GM18868 (cell line): ENCODE results near the gene ATP11A.
A peak's percentile ranks its signal among the peaks of the same experiment; 100 is the strongest.

Source experiments
- ATAC-seq: cut with Tn5 transposase; IDR thresholded peaks from one replicate; pipeline ENCODE4 v1.9.1; 2021; ENCODE audit warnings: mild to moderate bottlenecking, moderate library complexity; ENCODE audit not compliant: unreplicated experiment

ATP11A gene

GRCh38 chr13:112790735-112791641 lies 101.2 kb downstream of the ATP11A start:
- no peak for ATAC-seq

- ATAC-seq: no peak
Measured at GRCh38 chr13:112791663-112792440, 102.0 kb downstream of the ATP11A start.

DNA sequence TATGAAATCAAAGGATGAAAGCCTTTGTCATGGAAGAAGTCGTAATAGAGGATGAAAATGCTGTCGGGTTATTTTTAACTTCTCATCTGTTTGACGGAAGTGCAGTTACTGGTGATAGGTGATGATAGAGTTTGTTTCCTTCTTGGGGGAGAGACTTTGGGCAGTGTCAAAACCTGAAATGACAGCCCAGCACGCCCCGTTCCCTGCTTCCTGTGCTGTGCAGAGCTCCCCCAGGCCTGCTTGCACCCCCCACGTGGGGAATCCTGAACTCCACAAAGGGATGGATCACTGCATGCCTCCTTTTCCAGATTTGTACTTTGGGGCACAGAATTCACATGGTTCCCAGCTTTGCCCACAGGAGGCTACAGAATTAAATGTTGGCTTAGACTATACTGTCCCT lies 102.7 kb downstream of the ATP11A start:
- ATAC-seq: no peak

GRCh38 chr13:112793545-112794445 lies 104.0 kb downstream of the ATP11A start:
- ATAC-seq: no peak

DNA sequence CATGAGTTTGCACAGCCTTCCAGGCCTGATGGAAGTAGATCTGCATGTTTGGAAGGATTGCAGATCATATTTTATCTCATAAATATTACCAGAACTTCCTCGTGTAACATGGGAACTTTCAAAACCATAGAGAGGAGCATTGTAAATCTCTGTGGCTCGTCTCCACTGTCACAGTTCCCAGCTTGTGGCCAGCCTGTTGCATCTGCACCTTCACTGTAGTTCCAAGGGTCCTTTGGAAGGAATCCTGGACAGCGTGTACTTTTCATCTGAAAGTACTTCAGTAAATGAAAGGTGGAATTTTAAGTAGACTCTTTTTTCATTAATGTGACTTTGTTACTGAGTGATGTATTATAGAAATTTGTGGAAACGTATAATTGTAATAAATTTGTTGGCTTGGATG lies 105.4 kb downstream of the ATP11A start:
- no peak for ATAC-seq

GRCh38 chr13:112796190-112796915 lies 106.5 kb downstream of the ATP11A start:
- ATAC-seq: no peak

DNA sequence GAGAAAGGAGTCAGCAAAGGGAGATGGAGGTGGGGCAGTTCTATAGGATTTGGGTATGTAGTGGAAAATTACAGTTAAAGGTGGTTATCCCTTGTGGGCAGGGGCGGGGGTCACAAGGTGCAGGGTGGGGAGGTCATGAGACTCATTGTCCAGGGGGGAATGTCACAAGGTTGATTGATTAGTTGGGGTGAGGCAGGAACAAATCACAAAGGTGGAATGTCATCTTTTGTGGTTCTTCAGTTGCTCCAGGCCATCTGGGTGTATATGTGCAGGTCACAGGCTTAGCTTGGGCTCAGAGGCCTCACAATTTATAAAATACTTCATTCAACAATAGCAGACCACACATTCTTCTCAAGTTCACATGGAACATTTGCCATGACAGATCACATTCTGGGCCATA lies 109.6 kb downstream of the ATP11A start:
- ATAC-seq: no peak

- no peak for ATAC-seq
Measured at GRCh38 chr13:112800057-112800456, 110.2 kb downstream of the ATP11A start.

DNA sequence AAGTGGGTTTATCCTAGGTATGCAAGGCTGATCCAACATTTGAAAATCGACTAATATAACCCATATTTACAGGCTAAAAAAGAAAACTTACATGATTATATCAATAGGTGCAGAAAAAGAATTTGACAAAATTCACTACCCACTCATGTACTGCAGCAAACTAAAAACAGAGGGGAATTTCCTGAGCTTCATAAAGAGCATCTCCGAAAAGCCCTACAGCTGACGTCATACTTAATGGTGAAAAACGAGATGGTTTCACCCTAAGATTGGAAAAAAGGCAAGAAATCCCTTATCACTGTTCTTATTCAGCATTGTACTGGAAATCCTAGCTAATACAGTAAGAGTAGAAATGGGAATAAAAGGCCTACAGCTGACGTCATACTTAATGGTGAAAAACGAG lies 111.0 kb downstream of the ATP11A start:
- peak; percentile 34 for ATAC-seq

DNA sequence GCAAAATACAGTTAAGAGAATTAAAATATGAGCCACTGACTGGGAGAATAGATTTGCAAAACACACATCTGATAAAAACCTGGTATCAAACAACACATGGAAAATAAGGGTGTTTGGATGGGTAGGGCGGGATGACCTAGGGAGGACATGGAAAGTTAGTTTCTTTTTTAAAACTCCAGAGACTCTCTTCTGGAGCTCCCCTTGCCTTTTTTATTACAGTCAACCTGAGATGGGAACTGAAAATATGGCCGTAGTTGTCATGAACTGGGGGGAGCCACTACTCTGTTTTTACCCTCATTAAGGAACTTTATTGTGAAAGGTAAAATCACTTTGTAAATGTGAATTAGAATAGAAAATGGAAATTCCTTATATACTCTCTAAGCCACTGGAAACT lies 113.0 kb downstream of the ATP11A start:
- peak; percentile 57 for ATAC-seq

DNA sequence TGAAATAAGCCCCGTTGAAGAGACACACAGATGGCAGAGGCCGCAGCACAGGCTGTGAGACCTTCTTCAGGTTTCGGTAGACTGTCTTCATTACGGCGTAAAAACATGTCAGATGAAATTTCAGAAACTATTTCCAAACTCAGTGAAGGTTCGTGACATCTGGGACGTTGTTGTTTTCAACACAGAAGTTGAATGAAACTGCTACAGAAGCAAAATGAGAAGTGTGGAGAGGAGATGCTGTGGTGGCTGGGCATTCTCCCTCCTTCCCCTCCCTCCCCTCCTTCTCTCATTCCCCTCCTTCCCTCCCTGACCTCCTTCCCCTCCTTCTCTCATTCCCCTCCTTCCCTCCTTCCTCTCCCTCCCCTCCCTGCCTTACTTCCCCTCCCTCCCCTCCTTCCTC lies 113.6 kb downstream of the ATP11A start:
- peak; percentile 64 for ATAC-seq

- no peak for ATAC-seq
Measured at GRCh38 chr13:112804374-112804773, 114.5 kb downstream of the ATP11A start.

DNA sequence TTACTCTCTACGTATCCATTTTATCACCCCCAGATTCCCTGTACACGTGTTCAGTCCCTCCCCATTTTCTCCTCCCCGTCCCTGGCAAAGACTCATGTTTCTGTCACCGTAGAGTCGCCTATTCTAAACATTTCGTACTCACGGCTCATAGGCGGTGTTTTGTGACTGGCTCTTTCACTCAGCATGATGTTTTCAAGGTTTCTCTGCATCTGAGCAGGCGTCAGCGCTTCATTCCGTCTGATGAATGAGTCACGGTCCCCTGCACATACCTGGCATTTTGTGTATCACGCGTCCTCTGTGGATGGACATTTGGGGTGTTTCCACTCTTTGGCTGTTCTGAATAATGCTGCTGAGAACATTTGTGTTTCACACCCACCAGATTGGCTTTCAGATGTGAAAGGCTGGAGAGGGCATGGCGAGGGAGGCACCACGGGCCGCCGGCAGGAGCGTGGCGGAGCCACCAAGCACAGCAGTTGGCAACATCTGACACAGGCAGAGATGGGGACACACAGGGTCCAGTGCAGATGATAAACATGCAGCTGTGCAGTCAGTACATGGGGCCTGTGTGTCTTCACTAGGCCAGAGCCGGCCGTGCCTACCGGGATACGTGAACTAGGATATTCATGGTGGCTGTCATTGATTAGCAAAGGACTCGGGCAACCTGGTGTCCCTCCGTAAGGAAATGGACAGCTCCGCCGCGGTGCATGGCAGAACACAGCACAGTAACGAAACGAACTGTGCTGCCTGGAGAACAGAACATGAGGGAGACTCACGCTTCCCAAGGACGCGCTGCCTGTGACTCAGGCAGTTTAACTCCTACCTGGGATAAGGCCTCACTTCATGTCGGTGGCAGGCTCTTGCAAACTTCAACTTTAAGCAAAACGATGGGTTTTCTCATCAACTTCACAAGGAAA lies 117.2 kb downstream of the ATP11A start:
- ATAC-seq: no peak

- ATAC-seq: no peak
Measured at GRCh38 chr13:112807653-112808376, 118.0 kb downstream of the ATP11A start.

DNA sequence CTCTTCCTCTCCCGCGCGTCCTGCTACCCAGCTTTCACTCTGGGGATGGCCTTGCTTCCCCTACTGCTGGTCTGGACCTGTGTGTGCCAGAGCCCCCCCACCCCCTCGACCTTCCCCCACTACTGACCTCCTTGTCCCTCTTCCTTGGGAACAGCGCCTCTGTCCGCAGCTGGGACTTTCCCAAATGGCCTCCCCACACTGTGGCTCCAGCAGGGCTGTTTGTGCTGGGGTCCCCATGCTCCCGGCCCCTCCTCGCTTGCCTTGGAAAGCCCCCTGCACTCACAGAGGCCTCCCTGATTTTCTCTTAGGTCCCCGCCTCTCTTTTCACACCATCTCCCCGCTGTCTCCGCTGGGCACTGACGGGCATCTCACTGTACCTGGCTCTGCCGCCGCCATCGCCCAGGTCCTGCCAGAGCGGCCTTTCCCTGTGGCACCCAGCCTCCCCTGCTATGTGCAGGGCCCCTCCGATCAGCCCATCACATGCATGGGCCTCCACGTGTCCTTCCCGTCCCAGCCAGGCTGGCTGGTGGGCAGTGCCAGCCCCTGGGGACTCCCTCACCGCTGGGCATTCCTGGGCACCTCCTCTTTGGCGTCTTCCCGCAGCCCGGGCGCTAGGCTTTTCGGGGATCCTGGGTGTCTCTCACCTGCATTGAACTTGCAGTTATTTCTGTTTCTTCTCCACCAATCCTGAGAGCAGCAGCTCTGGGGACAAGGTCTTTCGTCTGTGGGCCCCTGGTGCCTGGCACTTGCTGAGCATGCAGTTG lies 118.7 kb downstream of the ATP11A start:
- ATAC-seq: no peak

GRCh38 chr13:112809332-112810315 lies 119.8 kb downstream of the ATP11A start:
- ATAC-seq: no peak

- ATAC-seq: no peak
Measured at GRCh38 chr13:112810608-112811007, 120.8 kb downstream of the ATP11A start.
